H1 (cell line): Measurements from ENCODE around the gene GLRA2. TPM values are rescaled to one million over a fixed set of nuclear protein-coding genes. Genes with fewer than 3 reads are reported as not detected.

Experiments
- CTCF ChIA-PET: fragments of 300-600 bp; sonication (Branson Sonifier 250); formaldehyde crosslinking; loops from one replicate; lab custom pipeline; 2021; ENCODE audit not compliant: partially characterized antibody; lab: Charles Lee
- POLR2A ChIA-PET: fragments of 300-600 bp; sonication (Branson Sonifier 250); formaldehyde crosslinking; loops from one replicate; lab custom pipeline; 2021; ENCODE audit warnings: inconsistent platforms; ENCODE audit not compliant: partially characterized antibody; lab: Charles Lee
- DNase-seq, 2 experiments: peaks; one replicate each; pipeline versions ENCODE4 v3.0.0 to v3.0.0-alpha.2; 2010 to 2022; ENCODE audit warnings: low spot score in 2 of 2, low read depth in 1 of 2, mixed read lengths in 1 of 2
- FAIRE-seq: peaks from 2 replicates; lab custom pipeline; 2011; peaks lifted over from hg19 to GRCh38; lab: Jason Lieb, UNC
- H2AFZ ChIP-seq: 2 replicates; pipeline ENCODE4 v1.8.1; 2012; ENCODE audit warnings: low read length, inconsistent platforms
- H2AK5ac ChIP-seq: 2 replicates; pipeline ENCODE4 v1.6.1; 2013; ENCODE audit warnings: low read depth, low read length
- H2BK120ac ChIP-seq: replicated peaks from 2 replicates; pipeline ENCODE3; 2013; ENCODE audit warnings: low read depth, low read length, inconsistent platforms
- H2BK12ac ChIP-seq: 2 replicates; pipeline ENCODE4 v1.6.1; 2013; ENCODE audit warnings: low read depth, low read length
- H2BK15ac ChIP-seq: 2 replicates; pipeline ENCODE4 v1.6.1; 2013; ENCODE audit warnings: low read length
- H2BK20ac ChIP-seq: 2 replicates; pipeline ENCODE4 v1.6.1; 2013; ENCODE audit warnings: low read length
- H2BK5ac ChIP-seq: 2 replicates; pipeline ENCODE4 v1.6.1; 2013; ENCODE audit warnings: low read depth, low read length
- H3K14ac ChIP-seq: 2 replicates; pipeline ENCODE4 v1.6.1; 2013; ENCODE audit warnings: inconsistent platforms; ENCODE audit not compliant: insufficient read length
- H3K18ac ChIP-seq: 2 replicates; pipeline ENCODE4 v1.6.1; 2013; ENCODE audit warnings: low read length; ENCODE audit errors: extremely low read depth
- H3K23ac ChIP-seq: 2 replicates; pipeline ENCODE4 v1.6.1; 2013; ENCODE audit warnings: inconsistent platforms; ENCODE audit not compliant: insufficient read length
- H3K23me2 ChIP-seq: 2 replicates; pipeline ENCODE4 v1.6.1; 2013; ENCODE audit warnings: low read depth, low read length
- H3K27ac ChIP-seq: 2 replicates; pipeline ENCODE4 v1.6.1; 2011; ENCODE audit warnings: low read depth, low read length, inconsistent platforms
- H3K27me3 ChIP-seq, 4 experiments: replicated peaks in 1 of 4; 1 replicate in 1 of 4; 2 replicates in 3 of 4; pipeline versions ENCODE4 v1.6.1 to v1.8.1; 2011 to 2013; ENCODE audit warnings: low read length in 3 of 4, mild to moderate bottlenecking in 3 of 4, inconsistent platforms in 2 of 4, mixed read lengths in 2 of 4, moderate library complexity in 1 of 4; ENCODE audit not compliant: control insufficient read depth in 3 of 4, insufficient read depth in 3 of 4; ENCODE audit errors: extremely low read depth in 1 of 4
- H3K36me3 ChIP-seq, 4 experiments: 2 replicates each; pipeline versions ENCODE4 v1.6.1 to v1.8.1; 2011 to 2013; ENCODE audit warnings: mild to moderate bottlenecking in 4 of 4, low read length in 3 of 4, moderate library complexity in 2 of 4, control low read depth in 1 of 4, inconsistent platforms in 1 of 4; ENCODE audit not compliant: insufficient read depth in 4 of 4, control insufficient read depth in 2 of 4
- H3K4ac ChIP-seq: replicated peaks from 2 replicates; pipeline ENCODE3; 2013; ENCODE audit warnings: low read length, low read depth, mixed read lengths, inconsistent platforms; ENCODE audit not compliant: insufficient read length
- H3K4me1 ChIP-seq, 4 experiments: replicated peaks in 1 of 4; 1 replicate in 1 of 4; 2 replicates in 3 of 4; pipeline versions ENCODE4 v1.6.1 to v1.8.1; 2011 to 2013; ENCODE audit warnings: low read length in 3 of 4, inconsistent platforms in 2 of 4, mixed read lengths in 1 of 4; ENCODE audit not compliant: insufficient read depth in 4 of 4, control insufficient read depth in 3 of 4
- H3K4me2 ChIP-seq, 2 experiments: 2 replicates each; pipeline versions ENCODE4 v1.6.1 to v1.8.1; 2011 to 2013; ENCODE audit warnings: low read depth in 2 of 2, low read length in 2 of 2, control low read depth in 1 of 2, inconsistent platforms in 1 of 2, mild to moderate bottlenecking in 1 of 2; ENCODE audit not compliant: insufficient read depth in 1 of 2
- H3K4me3 ChIP-seq, 4 experiments: fragments of 200-600, 300-600 bp in 1 of 4; sonication (generic), shearing (Covaris generic), sonication (Bioruptor Twin) in 1 of 4; 2 replicates each; pipeline versions ENCODE4 v1.5.1 to v1.8.1; 2011 to 2016; ENCODE audit warnings: low read length in 4 of 4, low read depth in 3 of 4, control low read depth in 2 of 4, inconsistent platforms in 2 of 4, mild to moderate bottlenecking in 2 of 4, mixed read lengths in 1 of 4, moderate library complexity in 1 of 4; ENCODE audit not compliant: insufficient read depth in 2 of 4; ENCODE audit errors: extremely low read depth in 1 of 4
- H3K56ac ChIP-seq: replicated peaks from 2 replicates; pipeline ENCODE3; 2013; ENCODE audit warnings: low read depth, mild to moderate bottlenecking, mixed read lengths, low read length, inconsistent platforms; ENCODE audit not compliant: insufficient read length
- H3K79me1 ChIP-seq: 2 replicates; pipeline ENCODE4 v1.6.1; 2013; ENCODE audit warnings: low read depth, low read length, control low read depth
- H3K79me2 ChIP-seq, 2 experiments: 2 replicates each; pipeline versions ENCODE4 v1.6.1 to v1.8.1; 2012 to 2013; ENCODE audit warnings: low read length in 2 of 2, mild to moderate bottlenecking in 2 of 2, inconsistent platforms in 1 of 2; ENCODE audit not compliant: insufficient read depth in 2 of 2, control insufficient read depth in 1 of 2
- H3K9ac ChIP-seq, 4 experiments: replicated peaks in 1 of 4; 1 replicate in 1 of 4; 2 replicates in 3 of 4; pipeline versions ENCODE4 v1.6.1 to v1.8.1; 2011 to 2013; ENCODE audit warnings: low read depth in 3 of 4, low read length in 3 of 4, control low read depth in 2 of 4, mild to moderate bottlenecking in 2 of 4, moderate library complexity in 2 of 4, inconsistent platforms in 1 of 4; ENCODE audit errors: extremely low read depth in 1 of 4
- H3K9me3 ChIP-seq, 2 experiments: 2 replicates each; pipeline versions ENCODE4 v1.6.1 to v1.8.1; 2012 to 2013; ENCODE audit warnings: mild to moderate bottlenecking in 2 of 2, moderate library complexity in 2 of 2, control low read depth in 1 of 2, inconsistent platforms in 1 of 2, low read depth in 1 of 2, low read length in 1 of 2, mixed read lengths in 1 of 2; ENCODE audit not compliant: insufficient read depth in 2 of 2
- H4K20me1 ChIP-seq, 2 experiments: replicated peaks in 1 of 2; 2 replicates each; pipeline versions ENCODE3 to v1.8.1; 2011 to 2013; ENCODE audit warnings: inconsistent platforms in 2 of 2, low read length in 2 of 2, mild to moderate bottlenecking in 1 of 2; ENCODE audit not compliant: insufficient read depth in 2 of 2, control insufficient read depth in 1 of 2
- H4K5ac ChIP-seq: 2 replicates; pipeline ENCODE4 v1.6.1; 2013; ENCODE audit warnings: low read length, low read depth, mixed read lengths, inconsistent platforms; ENCODE audit not compliant: insufficient read length
- H4K8ac ChIP-seq: 2 replicates; pipeline ENCODE4 v1.8.0; 2013; ENCODE audit warnings: mild to moderate bottlenecking, moderate library complexity, low read length, inconsistent platforms; ENCODE audit not compliant: insufficient read depth; ENCODE audit errors: extremely low read depth
- H4K91ac ChIP-seq: replicated peaks from 2 replicates; pipeline ENCODE3; 2013; ENCODE audit warnings: low read length, mixed read lengths, inconsistent platforms; ENCODE audit not compliant: insufficient read length
- JUND ChIP-seq: IDR thresholded peaks from 2 replicates; pipeline ENCODE4 v1.6.1; 2011; ENCODE audit warnings: mild to moderate bottlenecking, improper control_type of control experiment, low read length
- KDM1A ChIP-seq: fragments of 200-600, 300-600 bp; sonication (generic); IDR thresholded peaks from 2 replicates; pipeline ENCODE4 v1.7.1; 2016; ENCODE audit warnings: mild to moderate bottlenecking, low read length, borderline replicate concordance
- NRF1 ChIP-seq: IDR thresholded peaks from 2 replicates; pipeline ENCODE4 v1.6.1; 2011; ENCODE audit warnings: mild to moderate bottlenecking, low read depth, low read length, improper control_type of control experiment
- TAF7 ChIP-seq: optimal IDR thresholded peaks from 2 replicates; pipeline ENCODE3; 2011; ENCODE audit warnings: low read depth, mild to moderate bottlenecking, inconsistent platforms, low read length, moderate library complexity, borderline replicate concordance
- WGBS, 2 experiments: shearing (Covaris generic) in 1 of 2; methylation state at CpG; one replicate each; pipeline versions ENCODE4 v1.1.6 to v1.1.7; 2013 to 2015; ENCODE audit warnings: low lambda C conversion rate in 2 of 2, mixed read lengths in 2 of 2, inconsistent platforms in 1 of 2, low coverage in 1 of 2, missing lambda C conversion rate in 1 of 2; ENCODE audit not compliant: insufficient replicate concordance in 2 of 2, insufficient coverage in 1 of 2, insufficient read length in 1 of 2; ENCODE audit errors: extremely low coverage in 1 of 2, missing lambda C conversion rate in 1 of 2; 5-methylcytosine and 5-hydroxymethylcytosine counted together
- polyA plus RNA-seq, 7 experiments: library from polyadenylated mRNA; depleted of rRNA in 3 of 7; stranded (reverse) in 5 of 7; unstranded in 2 of 7; fragments of >200 nt in 5 of 7; fragments of 200-250 nt in 2 of 7; gene quantifications; 1 replicate in 5 of 7; 2 replicates in 1 of 7; 4 replicates in 1 of 7; pipeline versions ENCODE4 v1.2.1 to v1.2.3, GENCODE V29; 2011 to 2013; ENCODE audit warnings: missing spikeins in 2 of 7, mixed read lengths in 2 of 7
- total RNA-seq: library from RNA; stranded (reverse); fragmentation: NEBNext Ultra II Directional; extraction: Animal tissue kit (Norgen Biotek cat#: 25700); gene quantifications from 2 replicates; pipeline ENCODE4 v1.2.1, GENCODE V29; 2021

Gene GLRA2
- total and polyA plus RNA-seq, 2 of the 8 experiments (the other 6 are each of a cell fraction or from before 2014, with no cell fraction given): not detected

GRCh38 chrX:14673236-14673635 is 143.9 kb downstream of the GLRA2 start:
- Histone ChIP-seq H2BK15ac (no peak overlapping the region), H3K4me2 (no peak overlapping the region), H3K9me3 (no peaks in the 10 kb centered on the region), H3K36me3 (no peaks in the 10 kb centered on the region), H3K9ac (no peak overlapping the region), H3K27me3 (no peaks in the 10 kb centered on the region), H2BK20ac (no peak overlapping the region), H3K23ac (no peak overlapping the region), H4K8ac (no peak overlapping the region), H3K79me2 (no peaks in the 10 kb centered on the region), H3K4me3 (no peak overlapping the region), H3K4ac (no peak overlapping the region), H3K4me1 (no peaks in the 10 kb centered on the region), H3K23me2 (no peaks in the 10 kb centered on the region), H2AK5ac (no peak overlapping the region), H2BK120ac (no peak overlapping the region), H3K27ac (no peak overlapping the region), H2BK5ac (no peak overlapping the region), H3K14ac (no peak overlapping the region), H4K5ac (no peak overlapping the region), H4K20me1 (peaks cover 0 to 1% of the 10 kb centered on the region in 2 experiments), H3K56ac (no peak overlapping the region), H4K91ac (no peak overlapping the region), H2AFZ (no peak overlapping the region), H2BK12ac (no peak overlapping the region), H3K18ac (no peak overlapping the region), H3K79me1 (no peaks in the 10 kb centered on the region)
- ChIA-PET POLR2A (no interaction called here), CTCF (no interaction called here)
- WGBS, 2 experiments: 88% methylated on average over 1 of the region's 1 CpG; no CpG with 5 or more reads in 1 of the 2 experiments
- no peak for FAIRE-seq
- DNase-seq: no peak
- TF ChIP-seq KDM1A (no peak), JUND (no peak), TAF7 (no peak), NRF1 (no peak)
